Left lung (tissue), 10 donors: ENCODE results near the gene ENPP7. TPM values are rescaled to one million over a fixed set of nuclear protein-coding genes. Genes with fewer than 3 reads are reported as not detected.

Source experiments
- ATAC-seq: fragments of 200-7000 bp; cut with Tn5 transposase; one replicate; pipeline ENCODE4 v1.9.1; 2020; ENCODE audit warnings: moderate library complexity
- DNase-seq, 4 donors: peaks; one replicate each; pipeline ENCODE4 v3.0.0-alpha.2; 2013 to 2020
- H3K27ac ChIP-seq, 2 donors: fragments of 200-600 bp; sonication (generic) in 1 of 2; one replicate each; pipeline versions ENCODE4 v1.5.0 to v1.8.0; 2020 to 2021
- H3K27me3 ChIP-seq, 2 donors: fragments of 200-600 bp; sonication (generic) in 1 of 2; one replicate each; pipeline versions ENCODE4 v1.5.0 to v1.8.0; 2020 to 2021
- H3K36me3 ChIP-seq, 2 donors: fragments of 200-600 bp; sonication (generic) in 1 of 2; one replicate each; pipeline versions ENCODE4 v1.5.0 to v1.8.0; 2020 to 2021
- H3K4me1 ChIP-seq, 2 donors: fragments of 200-600 bp; one replicate each; pipeline ENCODE4 v1.8.0; 2021
- H3K4me3 ChIP-seq, 2 donors: fragments of 200-600 bp; sonication (generic) in 1 of 2; one replicate each; pipeline versions ENCODE4 v1.5.0 to v1.8.0; 2020 to 2021; ENCODE audit warnings: mild to moderate bottlenecking in 1 of 2
- H3K9me3 ChIP-seq, 2 donors: fragments of 200-600 bp; sonication (generic) in 1 of 2; one replicate each; pipeline versions ENCODE4 v1.5.0 to v1.8.0; 2020 to 2021
- CTCF ChIP-seq, 2 donors: fragments of 200-600 bp; sonication (generic) in 1 of 2; IDR thresholded peaks; one replicate each; pipeline versions ENCODE4 v1.5.0 to v1.8.0; 2021; ENCODE audit warnings: antibody characterized with exemption in 2 of 2
- intact Hi-C, 2 donors: fragments of 100-400 bp; cut with DNase I; formaldehyde crosslinking; loops; one replicate each; pipeline versions ENCODE4 v1.11.2 to v1.14.2; 2022
- polyA plus RNA-seq, 6 donors: library from polyadenylated mRNA; unstranded; fragments of 120-200 nt; gene quantifications; one replicate each; pipeline ENCODE4 v1.2.1, GENCODE V29; 2013; ENCODE audit not compliant: insufficient read length in 6 of 6
- total RNA-seq, 2 donors: library from RNA; stranded (reverse); fragmentation: NEBNext Ultra II Directional; extraction: Animal tissue kit (Norgen Biotek cat#: 25700); gene quantifications; one replicate each; pipeline ENCODE4 v1.2.1, GENCODE V29; 2021
- donor health status: DM: no; HTN: yes; CAD: no.
- donor health status: DM: no; HTN: no; CAD: no.

ENPP7 gene
- total and polyA plus RNA-seq, 8 donors: 0.18 TPM; not detected in 7

GRCh38 chr17:79698146-79698846, 32.4 kb upstream of the ENPP7 start:
- DNase-seq (peak in 2 of 4 donors; percentile 30 to 60), ATAC-seq (no peak)
- Histone ChIP-seq H3K4me1 (peaks cover 6 to 10% of the 10 kb centered on the region in 2 donors), H3K9me3 (no peaks in the 10 kb centered on the region), H3K4me3 (no peak overlapping the region), H3K36me3 (no peaks in the 10 kb centered on the region), H3K27ac (no peak overlapping the region), H3K27me3 (peaks cover 0 to 38% of the 10 kb centered on the region in 2 donors)
- intact Hi-C loops: no loop called here
- no peak for TF ChIP-seq CTCF (IDR thresholded peaks at IDR 0.05)

DNA sequence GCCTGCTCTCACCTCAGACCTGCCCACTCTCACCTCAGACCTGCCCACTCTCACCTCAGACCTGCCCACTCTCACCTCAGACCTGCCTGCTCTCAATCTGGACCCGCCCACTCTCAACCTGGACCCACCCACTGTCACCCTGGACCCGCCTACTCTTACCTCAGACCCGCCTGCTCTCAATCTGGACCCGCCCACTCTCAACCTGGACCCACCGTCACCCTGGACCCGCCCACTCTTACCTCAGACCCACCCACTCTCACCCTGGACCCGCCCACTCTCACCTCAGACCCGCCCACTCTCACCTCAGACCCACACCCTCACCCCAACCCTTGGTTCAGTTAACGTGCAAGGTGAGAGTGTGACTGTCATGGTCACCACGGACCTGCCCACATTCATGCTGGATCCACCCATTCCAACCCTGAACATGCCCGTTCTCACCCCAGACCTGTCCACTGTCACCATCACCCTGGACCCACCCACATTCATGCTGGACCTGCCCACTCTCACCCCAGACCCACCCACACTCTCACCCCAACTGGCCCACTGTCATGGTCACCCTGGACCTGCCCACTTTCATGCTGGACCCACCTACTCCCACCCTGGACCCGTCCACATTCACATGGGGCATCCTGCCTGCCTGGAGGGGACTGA, 31.2 kb upstream of the ENPP7 start:
- no peak for TF ChIP-seq CTCF (IDR thresholded peaks at IDR 0.05)
- Histone ChIP-seq H3K4me1 (peaks cover 6 to 10% of the 10 kb centered on the region in 2 donors), H3K27ac (no peak overlapping the region), H3K9me3 (no peaks in the 10 kb centered on the region), H3K4me3 (no peak overlapping the region), H3K36me3 (no peaks in the 10 kb centered on the region), H3K27me3 (peaks cover 0 to 43% of the 10 kb centered on the region in 2 donors)
- no peak for DNase-seq
- intact Hi-C loops: no loop called here
- ATAC-seq: no peak

GRCh38 chr17:79700592-79700991, 30.2 kb upstream of the ENPP7 start:
- peaks cover 6 to 7% of the 10 kb centered on the region in 2 donors for H3K4me1 ChIP-seq
- no peak for ATAC-seq
- intact Hi-C loops: no loop called here
- no peak for DNase-seq
- peaks cover 0 to 43% of the 10 kb centered on the region in 2 donors for H3K27me3 ChIP-seq
- H3K4me3 ChIP-seq: no peak overlapping the region
- H3K36me3 ChIP-seq: no peaks in the 10 kb centered on the region
- H3K27ac ChIP-seq: no peak overlapping the region
- no peak for TF ChIP-seq CTCF (IDR thresholded peaks at IDR 0.05)
- no peaks in the 10 kb centered on the region for H3K9me3 ChIP-seq

- Histone ChIP-seq H3K27me3 (peaks cover 0 to 32% of the 10 kb centered on the region in 2 donors), H3K27ac (no peak overlapping the region), H3K9me3 (no peaks in the 10 kb centered on the region), H3K4me1 (no peaks in the 10 kb centered on the region), H3K36me3 (no peaks in the 10 kb centered on the region), H3K4me3 (no peak overlapping the region)
- ATAC-seq: no peak
- no peak for DNase-seq
- no peak for TF ChIP-seq CTCF (IDR thresholded peaks at IDR 0.05)
- intact Hi-C loops: no loop called here
Measured at GRCh38 chr17:79702034-79702433, 28.7 kb upstream of the ENPP7 start.

GRCh38 chr17:79702550-79703236, 28.1 kb upstream of the ENPP7 start:
- no peak for DNase-seq
- H3K4me1 ChIP-seq: no peaks in the 10 kb centered on the region
- H3K27me3 ChIP-seq: peaks cover 0 to 32% of the 10 kb centered on the region in 2 donors
- TF ChIP-seq CTCF (IDR thresholded peaks at IDR 0.05): no peak
- intact Hi-C loops: no loop called here
- no peak for ATAC-seq
- H3K4me3 ChIP-seq: no peak overlapping the region
- H3K27ac ChIP-seq: no peak overlapping the region
- H3K9me3 ChIP-seq: no peaks in the 10 kb centered on the region
- H3K36me3 ChIP-seq: no peaks in the 10 kb centered on the region
